ENCODE results near the gene REEP3. TPM values are rescaled to one million over a fixed set of nuclear protein-coding genes. Genes with fewer than 3 reads are reported as not detected.
"Not testable (repeated sequence)": the region's sequence is repeated elsewhere in the genome, so short reads cannot be mapped to it uniquely, and the experiment has no call there.

REEP3 gene
- total RNA-seq, 2 experiments from 2014 or later = 16.7 to 19.4 TPM

DNA sequence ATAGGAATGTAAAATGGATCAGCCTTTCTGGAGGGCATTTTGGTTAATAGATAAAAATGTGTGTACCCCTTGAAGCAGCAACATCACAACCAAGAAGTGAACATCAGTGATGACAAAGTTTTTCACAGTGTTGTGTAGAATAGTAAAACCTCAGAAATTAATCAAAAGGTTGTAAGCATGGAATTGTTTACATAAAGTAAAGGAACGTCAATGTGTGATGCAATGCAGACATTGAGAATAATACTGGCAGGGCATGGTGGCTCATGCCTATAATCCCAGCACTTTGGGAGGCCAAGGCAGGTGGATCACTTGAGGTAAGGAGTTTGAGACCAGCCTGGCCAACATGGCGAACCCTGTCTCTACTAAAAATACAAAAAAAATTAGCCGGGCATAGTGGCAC, 43.5 kb downstream of the REEP3 start:
- H3K27ac Mint-ChIP-seq; H3K4me1 Mint-ChIP-seq; H3K36me3 Mint-ChIP-seq; POLR2A ChIA-PET; H3K27me3 Mint-ChIP-seq; DNase-seq; H3K4me3 Mint-ChIP-seq; H3K9me3 Mint-ChIP-seq; ATAC-seq (ENCODE audit: low read depth): not testable (repeated sequence)

DNA sequence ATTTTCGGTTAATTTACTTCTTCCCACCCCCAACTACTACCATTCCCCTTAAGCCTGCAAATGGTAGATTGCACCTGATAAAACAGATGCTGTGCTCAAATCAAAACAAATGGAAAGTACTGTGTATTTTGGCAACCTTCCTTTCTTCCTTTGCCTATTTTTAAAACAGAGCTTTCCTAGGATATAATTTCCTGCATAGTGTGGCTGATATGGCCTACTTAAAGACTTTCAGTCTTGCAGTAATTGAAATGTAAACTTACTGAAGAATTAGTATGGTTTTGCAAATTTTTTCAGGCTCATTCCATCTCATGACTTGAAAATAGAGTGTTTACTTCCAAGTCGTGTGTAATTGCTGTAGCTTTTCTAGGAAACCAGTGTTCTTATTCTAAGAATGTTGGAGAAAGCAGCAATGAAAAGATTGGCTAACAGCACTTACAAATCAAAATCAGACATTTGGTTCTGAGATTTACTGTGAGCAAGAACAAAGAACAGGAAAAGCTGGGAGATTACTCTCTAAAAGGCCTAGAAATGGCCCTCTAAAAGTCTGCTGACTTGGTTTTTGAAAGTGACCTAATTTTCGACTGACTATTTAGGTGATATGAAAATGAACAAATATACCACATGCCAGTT, 52.0 kb downstream of the REEP3 start:
- ATAC-seq (ENCODE audit: low read depth) = no peak
- Mint-ChIP-seq H3K4me3 (no peak overlapping the region), H3K27ac (peak overlapping the region; percentile 13), H3K36me3 (peaks cover 24% of the 10 kb centered on the region), H3K27me3 (no peaks in the 10 kb centered on the region), H3K9me3 (no peaks in the 10 kb centered on the region), H3K4me1 (peaks cover 12% of the 10 kb centered on the region)
- no peak for DNase-seq
- POLR2A ChIA-PET = no interaction called here

DNA sequence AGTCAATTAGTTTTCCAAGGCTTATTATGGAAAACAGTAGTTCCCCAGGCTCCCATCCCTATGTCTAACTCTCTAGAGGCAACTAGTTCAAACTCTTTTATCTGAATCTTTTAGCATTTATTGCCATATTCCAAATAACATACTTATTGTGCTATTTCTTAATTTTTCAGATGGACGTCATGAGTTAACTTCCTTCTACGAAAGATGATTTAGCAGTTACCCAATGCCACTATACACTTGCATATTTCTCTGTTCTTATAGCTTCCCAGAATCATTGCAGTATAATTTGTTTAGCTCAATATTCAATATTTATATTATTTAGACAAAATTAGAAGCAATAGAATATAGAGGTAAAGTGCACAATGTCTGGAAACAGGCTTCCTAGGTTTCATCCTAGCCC, 52.8 kb downstream of the REEP3 start:
- ATAC-seq (ENCODE audit: low read depth) (no peak), DNase-seq (no peak)
- Mint-ChIP-seq H3K4me3 (no peak overlapping the region), H3K27ac (no peak overlapping the region), H3K27me3 (no peaks in the 10 kb centered on the region), H3K9me3 (no peaks in the 10 kb centered on the region), H3K4me1 (peaks cover 12% of the 10 kb centered on the region), H3K36me3 (peaks cover 24% of the 10 kb centered on the region)
- POLR2A ChIA-PET = no interaction called here

DNA sequence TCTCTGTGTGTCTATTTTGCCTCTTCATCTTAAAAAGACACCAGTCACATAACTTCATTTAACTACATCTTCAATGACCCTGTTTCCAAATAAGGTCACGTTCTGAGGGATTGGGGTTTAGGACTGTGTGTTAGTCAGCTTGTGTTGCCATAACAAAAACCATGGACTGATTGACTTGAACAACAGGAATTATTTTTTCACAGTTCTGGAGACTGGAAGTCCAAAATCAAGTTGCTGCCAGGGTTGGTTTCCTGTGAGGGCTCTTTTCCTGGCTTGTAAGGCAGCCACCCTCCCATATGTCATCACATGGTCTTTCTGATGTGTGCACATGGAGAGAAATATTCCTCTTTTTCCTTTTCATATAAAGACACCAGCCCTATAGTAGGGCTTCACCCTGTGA, 55.3 kb downstream of the REEP3 start:
- POLR2A ChIA-PET = no interaction called here
- ATAC-seq (ENCODE audit: low read depth) = no peak
- no peaks in the 10 kb centered on the region for H3K9me3 Mint-ChIP-seq
- DNase-seq = no peak
- no peaks in the 10 kb centered on the region for H3K27me3 Mint-ChIP-seq
- H3K36me3 Mint-ChIP-seq = peaks cover 24% of the 10 kb centered on the region
- peaks cover 12% of the 10 kb centered on the region for H3K4me1 Mint-ChIP-seq
- H3K27ac Mint-ChIP-seq = no peak overlapping the region
- no peak overlapping the region for H3K4me3 Mint-ChIP-seq

DNA sequence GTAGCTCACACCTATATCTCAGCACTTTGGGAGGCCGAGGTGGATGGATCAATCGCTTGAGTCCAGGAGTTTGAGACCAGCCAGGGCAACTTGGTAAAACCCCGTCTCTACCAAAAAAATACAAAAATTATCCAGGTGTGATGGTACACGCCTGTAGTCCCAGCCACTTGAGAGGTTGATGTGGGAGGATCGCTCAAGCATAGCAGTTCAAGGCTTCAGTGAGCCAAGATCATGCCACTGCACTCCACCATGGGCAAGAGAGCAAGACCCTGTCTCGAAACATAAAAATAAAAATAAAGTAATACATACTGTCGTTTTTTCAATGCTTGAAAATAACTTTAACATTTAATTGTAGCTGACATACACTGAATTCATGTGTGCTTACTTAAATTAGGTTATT, 57.3 kb downstream of the REEP3 start:
- Mint-ChIP-seq H3K27ac (no peak overlapping the region), H3K4me1 (peaks cover 6% of the 10 kb centered on the region), H3K36me3 (peaks cover 24% of the 10 kb centered on the region), H3K27me3 (no peaks in the 10 kb centered on the region), H3K9me3 (no peaks in the 10 kb centered on the region), H3K4me3 (no peak overlapping the region)
- no peak for ATAC-seq (ENCODE audit: low read depth)
- POLR2A ChIA-PET = no interaction called here
- DNase-seq = no peak

DNA sequence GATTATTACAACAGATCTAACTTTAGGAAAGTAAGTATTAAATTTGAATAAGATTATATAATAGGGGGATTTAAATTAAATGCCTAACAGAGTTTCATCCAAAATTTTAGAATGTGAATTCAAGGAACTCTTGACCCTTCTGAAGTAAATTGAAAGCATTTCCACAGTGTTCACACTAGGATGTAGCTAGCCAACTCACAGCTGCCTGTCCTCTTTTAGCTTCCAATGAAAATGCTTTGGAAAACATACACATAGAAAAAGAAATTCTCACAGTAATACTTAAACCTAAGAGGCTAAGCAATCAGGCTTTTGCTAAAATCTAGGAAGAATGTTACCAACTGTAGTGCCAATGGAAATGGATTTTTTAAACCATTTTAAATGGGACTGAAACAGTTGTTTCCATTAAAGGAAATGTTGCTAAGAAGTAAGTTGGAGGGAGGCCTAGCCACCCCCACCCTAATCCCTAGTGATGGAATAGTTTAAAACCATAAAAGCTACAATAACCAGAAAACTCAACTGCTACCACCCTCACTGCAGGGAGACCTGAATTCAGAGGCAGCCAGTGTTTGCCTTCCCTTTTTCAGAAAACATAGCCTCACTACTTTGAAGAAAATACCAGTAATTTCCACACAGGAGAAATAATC, 58.3 kb downstream of the REEP3 start:
- no peaks in the 10 kb centered on the region for H3K27me3 Mint-ChIP-seq
- POLR2A ChIA-PET = no interaction called here

DNA sequence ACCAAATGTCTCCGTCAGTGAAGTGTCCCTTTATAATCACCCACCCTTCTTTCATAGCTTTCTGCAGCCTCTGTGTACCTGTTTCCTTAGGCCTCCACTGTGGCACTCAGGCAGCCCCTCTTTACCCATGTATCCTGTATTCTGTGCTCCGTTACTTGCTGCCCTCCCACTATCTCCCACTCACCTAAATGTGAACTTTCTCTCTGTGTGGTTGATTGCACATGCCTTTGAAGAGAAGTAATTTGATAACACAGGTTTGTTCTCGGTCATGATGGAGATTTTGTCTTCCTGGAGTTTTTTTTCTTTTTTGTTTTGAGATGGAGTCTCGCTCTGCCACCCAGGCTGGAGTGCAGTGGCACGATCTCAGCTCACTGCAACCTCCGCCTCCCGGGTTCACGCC, 61.5 kb downstream of the REEP3 start:
- Mint-ChIP-seq H3K4me3 (no peak overlapping the region), H3K4me1 (peaks cover 1% of the 10 kb centered on the region), H3K36me3 (peaks cover 6% of the 10 kb centered on the region), H3K27me3 (no peaks in the 10 kb centered on the region), H3K9me3 (no peaks in the 10 kb centered on the region), H3K27ac (no peak overlapping the region)
- ATAC-seq (ENCODE audit: low read depth) (no peak), DNase-seq (no peak)
- POLR2A ChIA-PET = interaction anchor here (1.0 kb wide), 1 partner anchor 313 kb away, joined by 3 read pairs; no protein-coding TSS in a partner anchor

More for the DNA sequence above, 58.3 kb downstream of the REEP3 start:
- no peak overlapping the region for H3K4me3 Mint-ChIP-seq
- H3K36me3 Mint-ChIP-seq = peaks cover 24% of the 10 kb centered on the region
- DNase-seq (no peak), ATAC-seq (ENCODE audit: low read depth) (no peak)
- H3K9me3 Mint-ChIP-seq = no peaks in the 10 kb centered on the region
- peaks cover 3% of the 10 kb centered on the region for H3K4me1 Mint-ChIP-seq
- H3K27ac Mint-ChIP-seq = no peak overlapping the region

DNA sequence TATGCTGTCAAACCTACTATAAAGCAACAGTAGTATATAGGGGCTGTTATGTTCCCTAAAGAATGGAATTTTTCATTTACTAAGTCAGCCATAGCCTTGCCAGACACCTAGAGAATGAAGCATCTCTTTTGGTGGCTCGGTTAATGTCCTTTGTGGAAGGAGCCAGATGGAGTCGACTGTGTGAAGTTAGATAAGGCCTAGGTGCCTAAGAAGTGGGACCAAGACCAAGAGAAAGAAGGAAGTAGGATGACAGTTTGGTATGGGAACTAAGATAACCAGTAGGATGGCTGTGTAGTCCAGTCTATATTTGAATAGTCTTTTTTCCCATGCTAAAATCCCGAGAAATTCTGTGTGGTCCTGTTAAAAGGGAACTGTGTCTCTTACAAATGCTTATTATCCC, 62.2 kb downstream of the REEP3 start:
- Mint-ChIP-seq H3K36me3 (peaks cover 5% of the 10 kb centered on the region), H3K27ac (no peak overlapping the region), H3K9me3 (no peaks in the 10 kb centered on the region), H3K27me3 (no peaks in the 10 kb centered on the region), H3K4me3 (no peak overlapping the region), H3K4me1 (peaks cover 1% of the 10 kb centered on the region)
- ATAC-seq (ENCODE audit: low read depth) (no peak), DNase-seq (no peak)
- POLR2A ChIA-PET = no interaction called here

DNA sequence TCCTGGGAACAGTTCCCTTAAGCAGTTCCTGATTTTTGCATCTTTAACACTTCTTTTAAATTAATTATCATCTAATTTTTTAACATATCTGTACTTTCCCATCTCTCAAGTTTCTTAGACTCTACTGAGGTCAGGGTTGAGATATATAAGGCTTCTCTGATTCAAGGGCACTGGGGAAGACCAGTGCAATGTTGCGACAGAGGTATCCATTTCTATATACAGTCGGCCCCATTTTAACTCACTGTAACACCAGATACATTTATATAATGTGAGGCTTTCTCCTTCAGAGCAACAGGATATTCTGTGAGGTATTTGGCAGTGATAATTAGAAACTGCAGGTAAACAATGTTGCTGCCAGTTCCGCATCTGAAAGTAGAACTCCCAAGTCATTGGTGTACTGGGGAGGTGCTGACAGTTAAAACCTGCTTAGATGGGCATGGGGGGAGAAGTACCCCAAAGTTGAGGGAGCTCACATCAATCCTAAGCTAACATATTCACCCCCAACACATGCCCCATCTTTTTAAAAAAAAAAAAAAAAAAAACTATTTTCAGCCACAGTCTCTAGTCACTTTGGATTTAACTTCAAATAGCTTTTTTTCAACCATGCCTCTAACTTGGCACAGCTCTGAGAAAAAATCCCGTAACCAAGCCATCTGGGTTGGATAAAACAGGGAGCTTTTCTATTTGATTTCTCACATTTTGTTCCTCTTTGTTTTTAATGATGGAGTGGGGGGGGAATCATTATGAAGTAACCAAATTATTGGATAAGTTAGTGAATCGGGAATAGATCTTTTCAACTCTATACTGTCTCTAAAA, 62.9 kb downstream of the REEP3 start:
- POLR2A ChIA-PET = no interaction called here
- DNase-seq (no peak), ATAC-seq (ENCODE audit: low read depth) (no peak)
- Mint-ChIP-seq H3K36me3 (peaks cover 5% of the 10 kb centered on the region), H3K9me3 (no peaks in the 10 kb centered on the region), H3K27ac (no peak overlapping the region), H3K4me1 (peaks cover 1% of the 10 kb centered on the region), H3K4me3 (no peak overlapping the region), H3K27me3 (no peaks in the 10 kb centered on the region)

DNA sequence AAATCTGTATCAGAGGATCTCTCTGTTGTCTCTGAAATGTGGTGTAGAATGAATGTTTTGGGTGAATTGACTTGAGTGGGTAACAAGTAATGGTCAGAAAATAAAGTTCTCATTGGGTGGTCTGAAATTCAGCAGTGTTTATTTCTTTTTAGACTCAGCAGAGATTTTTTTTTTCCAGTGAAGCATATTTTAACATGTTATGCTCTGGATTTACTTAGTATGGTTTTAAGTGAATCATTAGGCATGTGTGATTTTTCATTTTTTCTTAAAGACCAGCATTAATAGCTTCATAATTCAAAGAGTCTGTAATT, 63.5 kb downstream of the REEP3 start:
- Mint-ChIP-seq H3K4me1 (peaks cover 6% of the 10 kb centered on the region), H3K27ac (no peak overlapping the region), H3K9me3 (no peaks in the 10 kb centered on the region), H3K4me3 (no peak overlapping the region), H3K27me3 (no peaks in the 10 kb centered on the region), H3K36me3 (peaks cover 8% of the 10 kb centered on the region)
- POLR2A ChIA-PET = no interaction called here
- DNase-seq = no peak
- ATAC-seq (ENCODE audit: low read depth) = no peak

DNA sequence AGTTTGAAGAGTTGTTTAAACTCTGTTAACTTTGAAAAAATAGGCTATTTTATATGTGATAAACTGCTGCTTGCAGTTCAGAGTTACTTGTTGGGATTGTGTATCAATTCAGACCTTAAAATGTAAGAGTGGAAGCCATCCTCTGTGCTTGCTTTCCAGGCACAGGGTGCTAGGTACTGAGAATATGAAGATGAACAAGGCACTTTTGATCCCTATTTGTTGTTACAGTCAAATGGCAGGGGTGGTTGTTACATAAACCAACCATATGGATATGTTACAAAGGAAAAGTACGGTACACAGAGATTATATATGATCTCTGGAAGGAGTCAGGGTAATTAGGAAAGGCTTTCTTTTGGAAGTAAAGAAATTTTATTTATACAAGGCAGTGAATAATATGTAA, 63.8 kb downstream of the REEP3 start:
- Mint-ChIP-seq H3K4me1 (peaks cover 6% of the 10 kb centered on the region), H3K9me3 (no peaks in the 10 kb centered on the region)

DNA sequence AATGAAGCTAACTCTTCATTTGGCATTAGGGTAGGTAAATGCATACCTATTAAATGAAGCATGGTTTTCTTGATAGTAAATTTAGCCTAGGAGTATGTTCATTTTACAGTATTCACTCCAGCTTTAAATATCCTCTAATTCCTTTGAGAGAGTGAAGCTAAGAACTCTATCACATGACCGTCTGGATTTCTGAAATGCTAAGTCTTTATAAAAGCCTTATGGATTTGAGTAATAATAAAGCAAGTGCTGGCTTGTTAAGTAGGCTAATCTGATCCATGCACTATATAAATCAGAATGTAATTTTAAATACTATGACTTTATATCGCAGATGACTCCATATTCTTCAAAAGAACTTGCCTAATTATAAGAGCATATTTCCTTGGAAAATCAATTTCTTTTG, 64.8 kb downstream of the REEP3 start:
- no peaks in the 10 kb centered on the region for H3K9me3 Mint-ChIP-seq
- H3K4me1 Mint-ChIP-seq = peaks cover 6% of the 10 kb centered on the region
- H3K4me3 Mint-ChIP-seq = no peak overlapping the region
- POLR2A ChIA-PET = no interaction called here
- no peaks in the 10 kb centered on the region for H3K27me3 Mint-ChIP-seq
- no peak for DNase-seq
- no peak overlapping the region for H3K27ac Mint-ChIP-seq
- ATAC-seq (ENCODE audit: low read depth) = no peak
- peaks cover 10% of the 10 kb centered on the region for H3K36me3 Mint-ChIP-seq

More for the DNA sequence above, 63.8 kb downstream of the REEP3 start:
- peaks cover 8% of the 10 kb centered on the region for H3K36me3 Mint-ChIP-seq
- H3K27me3 Mint-ChIP-seq = no peaks in the 10 kb centered on the region
- POLR2A ChIA-PET = no interaction called here
- ATAC-seq (ENCODE audit: low read depth) (no peak), DNase-seq (no peak)
- H3K27ac Mint-ChIP-seq = no peak overlapping the region
- H3K4me3 Mint-ChIP-seq = no peak overlapping the region

DNA sequence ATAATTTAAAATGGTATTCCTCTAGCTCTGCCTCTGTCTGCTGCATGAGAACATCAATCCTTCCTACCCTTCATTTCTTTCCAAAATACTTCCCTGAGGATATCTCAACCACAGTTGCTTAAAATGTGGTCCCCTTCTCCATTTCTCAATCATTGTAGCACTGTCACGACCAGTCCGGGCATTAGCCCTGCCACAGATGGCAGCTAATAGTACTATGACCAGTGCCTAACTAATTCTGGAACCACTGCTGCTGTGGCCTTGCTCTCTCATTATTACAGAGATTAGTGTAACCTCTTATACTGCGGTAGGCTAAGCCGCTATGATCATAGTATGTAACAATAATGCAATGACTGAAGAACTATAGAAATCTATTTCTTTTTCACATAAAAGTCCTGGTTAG, 66.0 kb downstream of the REEP3 start:
- peaks cover 6% of the 10 kb centered on the region for H3K4me1 Mint-ChIP-seq
- no peaks in the 10 kb centered on the region for H3K27me3 Mint-ChIP-seq
- no peak overlapping the region for H3K27ac Mint-ChIP-seq
- H3K9me3 Mint-ChIP-seq = no peaks in the 10 kb centered on the region
- POLR2A ChIA-PET = no interaction called here
- peaks cover 10% of the 10 kb centered on the region for H3K36me3 Mint-ChIP-seq
- H3K4me3 Mint-ChIP-seq = no peak overlapping the region
- no peak for DNase-seq
- no peak for ATAC-seq (ENCODE audit: low read depth)

Data from activated naive CD8-positive, alpha-beta T cell treated with anti-CD3 and anti-CD28 coated beads, Interleukin-2, amount 10 ng/mL, durations not matched to agents 7 days and 5 days (primary cell).